HG03432 (cell line): ENCODE results near the gene JAM3.

ENCODE experiments used
- ATAC-seq: cut with Tn5 transposase; IDR thresholded peaks from one replicate; pipeline ENCODE4 v1.9.1; 2021; ENCODE audit warnings: mild to moderate bottlenecking, moderate library complexity; ENCODE audit not compliant: unreplicated experiment

The JAM3 gene

DNA sequence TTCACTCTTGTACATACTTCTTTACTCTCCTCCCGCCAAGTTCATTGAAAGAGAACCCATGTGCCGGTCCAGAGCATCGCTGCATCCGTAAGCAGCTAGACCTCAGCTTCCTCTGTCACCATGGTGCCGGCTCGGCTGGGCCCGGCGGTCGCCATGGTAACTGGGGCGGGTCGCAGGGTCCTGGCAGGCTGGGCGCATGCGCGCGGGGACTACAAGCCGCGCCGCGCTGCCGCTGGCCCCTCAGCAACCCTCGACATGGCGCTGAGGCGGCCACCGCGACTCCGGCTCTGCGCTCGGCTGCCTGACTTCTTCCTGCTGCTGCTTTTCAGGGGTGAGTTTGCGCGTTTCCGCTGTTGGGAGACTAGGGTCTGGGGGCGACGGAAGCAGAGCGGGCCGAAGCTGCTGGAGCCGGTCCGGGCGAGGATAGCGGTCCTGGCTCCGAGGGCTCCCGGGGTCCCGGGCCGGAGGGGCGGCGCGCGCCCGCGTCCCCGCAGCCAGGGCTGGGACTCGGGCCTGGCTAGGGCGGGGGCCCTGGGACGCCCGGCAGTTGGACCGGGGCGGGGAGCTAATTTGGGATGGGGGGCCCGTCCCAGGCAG lies at the start of gene JAM3:
TSS of gene JAM3 (plus strand) at position 244 of the 597 bp plus-strand sequence. CDS start at position 256, 12 bp downstream.
- ATAC-seq, result peak; percentile 90

DNA sequence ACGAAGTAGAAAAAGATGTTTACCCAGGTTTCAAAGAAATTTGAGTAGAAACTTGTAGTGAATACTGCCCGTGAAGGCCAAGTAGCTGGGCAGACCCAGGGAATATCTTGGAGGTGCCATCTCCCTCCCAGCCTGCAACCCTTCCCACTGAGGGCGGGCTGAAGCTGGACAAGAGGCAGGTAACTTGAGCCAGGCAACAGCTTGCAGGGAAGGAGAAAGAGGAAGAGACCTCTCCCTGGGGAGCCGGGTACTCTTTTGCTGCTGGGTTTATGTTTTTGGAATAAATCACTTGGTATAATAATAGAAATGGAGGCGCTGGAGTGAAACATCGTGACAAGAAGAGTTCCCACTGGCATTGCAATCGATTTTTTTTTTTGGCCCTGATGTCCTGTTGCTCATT lies 49.4 kb upstream of the JAM3 start:
- ATAC-seq, result no peak

DNA sequence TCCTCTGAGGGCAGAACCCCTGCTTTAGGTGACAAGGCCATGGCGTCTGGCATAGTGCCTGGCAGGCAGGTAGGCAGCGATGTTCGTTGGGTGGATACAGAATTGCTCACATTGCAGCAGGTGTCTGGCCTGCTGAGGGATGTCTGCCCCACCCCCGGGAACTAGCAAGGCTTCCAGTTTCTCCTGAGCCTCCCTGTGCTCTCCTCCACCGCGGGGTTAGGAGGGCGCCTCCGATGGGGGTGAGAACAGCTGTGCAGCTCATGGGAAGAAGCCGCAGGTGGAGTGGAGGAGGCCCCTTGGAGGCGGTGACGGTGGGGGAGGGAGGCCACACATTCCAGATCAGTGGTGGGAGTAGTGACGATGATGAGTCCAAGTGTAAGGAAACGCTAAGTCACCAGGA lies 48.3 kb upstream of the JAM3 start:
- ATAC-seq, result no peak

DNA sequence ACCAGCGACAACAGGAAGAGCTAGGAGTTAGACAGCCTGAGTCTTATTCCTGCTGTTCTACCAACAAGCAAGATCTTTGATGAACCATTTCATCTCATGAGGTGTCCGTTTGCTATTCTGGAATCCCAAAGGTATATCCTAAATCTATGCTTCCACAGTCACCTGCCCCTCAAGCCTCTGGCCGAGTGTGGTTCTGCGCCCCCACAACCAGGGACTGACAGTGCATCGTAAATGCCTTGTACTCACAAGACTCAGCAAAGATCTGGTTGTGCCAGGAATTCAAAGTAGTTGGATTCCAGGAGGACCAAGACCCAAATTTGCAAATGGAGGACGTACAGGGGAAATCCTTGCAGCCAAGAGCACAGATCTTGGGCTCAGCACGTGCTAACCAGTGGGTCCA lies 47.5 kb upstream of the JAM3 start:
- no peak for ATAC-seq

DNA sequence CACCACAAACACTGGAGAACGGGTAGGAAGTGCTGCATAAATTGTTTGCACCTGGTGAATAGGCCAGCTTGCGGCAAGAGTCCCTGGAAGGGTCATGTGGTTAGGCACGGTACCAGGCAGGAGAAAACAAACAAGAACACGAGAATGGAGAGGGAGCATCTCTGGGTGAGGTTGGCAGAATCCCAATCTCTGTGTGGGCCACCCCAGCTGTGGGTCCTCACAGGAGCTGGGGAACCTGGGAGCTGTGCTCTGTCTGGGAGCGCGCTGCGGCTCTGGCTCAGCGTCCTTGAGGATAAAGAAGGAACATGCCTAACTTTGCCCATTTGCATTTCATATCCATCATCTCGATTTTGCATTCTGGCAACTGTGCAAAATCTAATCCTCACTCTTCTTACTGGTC lies 46.1 kb upstream of the JAM3 start:
- no peak for ATAC-seq

DNA sequence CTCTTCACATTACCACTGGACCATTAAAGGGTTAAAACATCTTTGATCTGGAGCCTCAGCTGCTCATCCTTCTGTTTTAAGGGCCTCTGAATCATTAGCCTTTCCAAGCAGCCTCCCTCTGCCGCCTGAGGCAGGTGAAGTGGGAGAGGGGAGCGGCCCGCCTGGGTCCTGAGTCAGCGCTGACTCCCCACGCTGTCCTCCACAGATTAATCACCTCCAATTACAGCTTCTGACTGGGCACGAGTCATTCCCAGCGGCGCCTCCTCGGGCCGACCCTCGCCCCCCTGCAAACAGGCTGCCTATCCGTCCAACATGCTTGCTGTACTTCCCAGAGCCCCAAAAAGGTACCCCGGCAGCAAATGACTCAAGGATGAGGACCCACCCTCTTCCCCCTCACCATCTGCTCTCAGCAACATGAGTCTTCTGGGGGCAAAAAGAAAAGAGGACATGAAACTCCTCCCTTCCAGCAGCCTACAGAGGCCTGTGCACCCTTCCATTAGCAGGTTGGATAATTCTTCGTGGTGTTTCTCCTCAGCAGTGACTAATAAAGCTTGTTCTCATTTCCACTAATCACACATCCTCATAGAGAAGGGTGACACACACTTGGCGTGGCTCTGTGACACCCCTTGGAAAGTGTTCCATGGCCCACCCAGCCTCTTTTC lies 44.3 kb upstream of the JAM3 start:
- no peak for ATAC-seq

DNA sequence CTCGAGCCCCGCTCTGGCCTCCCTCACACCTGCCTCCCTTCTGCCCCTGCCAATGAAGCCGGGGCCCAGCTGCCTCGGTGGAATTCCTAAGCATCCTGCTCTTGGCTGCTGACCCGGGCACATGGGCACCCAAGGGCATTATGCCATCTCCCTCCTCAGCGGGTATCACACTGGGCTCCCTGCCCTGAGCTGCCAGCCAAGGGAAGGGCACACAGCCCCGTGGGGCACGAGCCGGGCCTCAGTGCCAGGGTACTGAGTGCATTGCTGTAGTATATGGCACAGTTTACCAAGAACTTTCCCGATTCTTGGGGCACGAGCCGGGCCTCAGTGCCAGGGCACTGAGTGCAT lies 43.8 kb upstream of the JAM3 start:
- ATAC-seq, result no peak

DNA sequence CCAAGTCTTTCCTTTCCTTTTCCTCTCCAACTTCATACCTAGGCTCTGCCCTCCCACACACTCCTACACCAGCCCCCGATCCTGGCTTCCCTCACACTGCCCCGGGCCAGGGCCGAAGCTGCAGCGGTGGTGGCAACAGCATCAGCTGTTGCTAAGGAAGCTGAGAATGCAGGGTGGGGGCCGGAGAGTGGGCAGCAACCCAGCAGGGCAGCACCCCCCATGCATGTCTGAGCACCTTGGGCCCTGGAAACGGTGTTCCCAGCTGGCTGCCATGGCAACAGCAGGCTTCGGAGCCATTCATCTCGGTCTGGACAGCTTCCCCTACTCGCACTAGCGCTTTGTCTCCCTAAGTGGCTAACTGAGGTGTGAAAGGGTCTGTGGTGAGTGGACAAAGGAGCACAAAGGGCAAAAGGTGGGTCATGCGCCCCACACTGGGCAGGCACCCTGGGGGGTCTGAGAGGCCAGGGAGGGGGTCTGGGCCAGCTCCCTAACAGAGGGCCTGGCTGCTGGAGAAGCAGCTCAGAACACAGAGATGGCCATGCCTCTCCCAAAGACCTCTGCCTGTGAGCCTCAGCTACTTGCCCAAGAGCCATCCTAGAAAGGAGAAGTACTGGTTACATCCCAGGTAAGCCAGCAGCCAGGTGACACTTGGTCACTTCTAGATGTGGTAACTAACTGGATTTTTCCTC lies 42.1 kb upstream of the JAM3 start:
- no peak for ATAC-seq

DNA sequence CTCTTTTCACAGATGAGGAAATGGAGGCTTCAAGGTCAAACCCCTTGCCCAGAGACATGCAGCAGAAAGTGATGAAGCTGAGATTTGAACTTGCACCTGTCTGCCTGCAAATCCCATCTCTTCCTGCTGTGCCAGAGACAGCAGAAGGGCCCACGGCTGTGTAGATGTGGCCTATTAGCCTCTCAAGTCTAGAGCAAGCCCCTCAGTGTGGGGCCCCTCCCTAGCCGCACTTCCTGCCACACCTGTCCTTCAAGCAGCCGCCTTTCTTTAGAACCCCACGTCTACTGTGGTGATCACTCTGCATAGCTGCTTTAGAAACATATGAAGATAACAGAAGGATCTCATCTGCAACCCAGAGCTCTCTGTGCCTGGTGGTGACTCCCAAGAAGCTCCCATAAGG lies 41.2 kb upstream of the JAM3 start:
- no peak for ATAC-seq

DNA sequence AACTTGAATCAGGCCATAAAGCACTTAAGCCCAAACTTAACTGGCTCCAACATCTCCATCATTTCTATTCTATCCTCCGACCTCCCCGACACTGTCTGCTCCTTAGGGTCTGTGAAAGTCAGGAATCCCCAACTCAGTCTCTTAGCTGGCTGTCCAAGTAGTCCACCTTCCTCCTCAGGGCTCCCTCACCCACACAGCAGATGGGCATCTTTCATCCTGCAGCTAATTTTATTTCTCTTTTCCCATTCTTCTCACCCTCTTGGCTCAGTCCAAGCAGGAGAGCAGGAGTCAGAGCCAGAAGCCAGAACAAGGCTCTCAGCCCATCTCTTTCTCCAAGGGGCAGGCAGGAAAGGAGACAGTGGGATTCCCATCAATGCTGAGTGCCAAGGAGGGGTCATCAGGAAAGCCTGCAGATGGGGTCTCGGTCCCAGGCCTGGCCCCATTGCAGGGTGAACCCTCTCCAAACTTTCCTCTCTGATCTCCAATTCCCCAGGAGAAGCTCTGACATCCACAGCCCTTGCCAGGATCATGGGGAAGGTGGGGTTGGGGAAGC lies 40.4 kb upstream of the JAM3 start:
- ATAC-seq, result no peak

DNA sequence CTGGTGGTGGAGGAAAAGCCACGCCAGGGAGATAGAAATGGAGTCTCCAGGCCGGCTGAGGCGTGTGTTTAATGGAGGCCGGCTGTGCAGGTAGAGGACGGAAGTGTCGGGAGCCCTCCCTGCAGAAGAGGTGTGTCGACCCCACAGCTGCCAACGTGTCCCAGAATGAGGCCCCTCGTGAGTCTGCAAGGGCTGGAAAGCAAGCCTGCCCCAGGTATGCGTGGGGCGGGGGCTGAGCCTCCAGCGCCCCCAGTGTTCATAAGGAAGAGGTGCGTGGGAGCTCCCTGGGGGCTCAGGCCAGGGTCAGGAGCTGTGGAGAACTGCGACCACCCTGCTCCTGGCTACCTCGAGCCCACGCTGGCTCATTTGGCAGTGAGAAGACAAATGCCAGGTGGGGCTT lies 38.0 kb upstream of the JAM3 start:
- ATAC-seq, result no peak

DNA sequence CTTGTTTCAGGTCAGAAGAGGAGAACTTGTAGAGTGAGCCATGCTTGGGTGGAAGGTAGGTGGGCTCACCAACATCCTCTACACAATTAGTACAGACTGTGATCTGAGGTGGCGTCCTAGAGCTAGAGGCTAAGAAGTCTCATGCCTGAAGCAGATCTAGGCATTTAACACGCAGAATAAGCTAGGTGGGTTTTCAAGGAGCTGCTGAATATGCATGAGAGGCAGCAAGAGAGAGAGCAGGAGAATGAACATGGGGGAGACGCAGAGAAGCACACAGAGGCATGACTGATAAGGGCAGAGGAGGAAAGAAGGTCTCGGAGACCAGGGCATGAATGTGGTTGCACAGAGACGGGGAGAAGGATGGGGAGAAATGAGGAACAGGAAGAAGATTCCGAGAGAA lies 36.8 kb upstream of the JAM3 start:
- no peak for ATAC-seq

DNA sequence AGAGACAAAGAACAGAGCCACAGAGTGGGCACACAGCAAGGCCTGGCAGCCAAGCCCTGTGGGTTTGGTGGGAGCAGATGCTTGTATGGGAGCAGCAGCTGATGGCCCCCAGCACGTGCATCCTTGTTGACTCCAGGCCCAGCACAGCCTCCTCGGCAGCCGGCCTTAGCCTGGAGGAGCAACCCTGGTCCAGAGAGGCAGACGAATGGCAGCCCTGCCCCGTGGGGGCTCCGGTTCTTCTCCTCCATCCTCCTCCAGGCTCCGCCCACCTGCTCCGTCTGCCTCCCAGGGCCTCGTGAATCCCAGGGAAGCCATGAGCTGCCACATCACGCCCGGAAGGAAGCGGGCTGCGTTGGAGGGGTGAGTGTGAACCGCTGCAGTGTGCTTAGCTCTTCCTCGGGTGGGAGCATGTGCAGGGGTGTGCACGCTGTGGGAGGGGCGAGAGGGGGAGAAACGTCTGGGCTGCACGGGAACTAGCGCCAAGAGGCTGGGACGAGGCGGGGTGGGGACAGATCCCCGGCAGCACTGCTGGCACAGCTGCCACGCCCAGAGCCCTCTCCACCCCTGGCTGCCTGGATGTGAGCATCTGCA lies 36.3 kb upstream of the JAM3 start:
- no peak for ATAC-seq

DNA sequence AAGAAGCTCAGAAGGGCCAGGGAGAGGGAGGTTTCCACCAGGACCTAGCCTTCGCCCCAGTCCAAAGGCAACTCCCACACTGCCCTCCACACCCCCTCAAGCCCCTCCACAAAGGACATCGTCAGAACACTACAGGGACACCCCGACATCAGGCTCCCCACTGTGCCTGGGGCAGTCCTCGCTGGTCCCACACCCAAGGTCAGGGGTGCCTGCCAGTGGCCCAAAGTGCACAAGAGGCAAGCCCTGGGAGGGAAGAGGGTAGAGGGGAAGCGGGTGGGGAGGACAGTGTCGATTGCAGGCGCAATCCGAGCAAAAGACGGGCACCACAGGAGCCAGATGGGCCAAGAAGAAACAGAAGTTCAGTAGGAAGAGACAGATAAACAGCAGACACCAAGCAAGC lies 35.6 kb upstream of the JAM3 start:
- no peak for ATAC-seq

DNA sequence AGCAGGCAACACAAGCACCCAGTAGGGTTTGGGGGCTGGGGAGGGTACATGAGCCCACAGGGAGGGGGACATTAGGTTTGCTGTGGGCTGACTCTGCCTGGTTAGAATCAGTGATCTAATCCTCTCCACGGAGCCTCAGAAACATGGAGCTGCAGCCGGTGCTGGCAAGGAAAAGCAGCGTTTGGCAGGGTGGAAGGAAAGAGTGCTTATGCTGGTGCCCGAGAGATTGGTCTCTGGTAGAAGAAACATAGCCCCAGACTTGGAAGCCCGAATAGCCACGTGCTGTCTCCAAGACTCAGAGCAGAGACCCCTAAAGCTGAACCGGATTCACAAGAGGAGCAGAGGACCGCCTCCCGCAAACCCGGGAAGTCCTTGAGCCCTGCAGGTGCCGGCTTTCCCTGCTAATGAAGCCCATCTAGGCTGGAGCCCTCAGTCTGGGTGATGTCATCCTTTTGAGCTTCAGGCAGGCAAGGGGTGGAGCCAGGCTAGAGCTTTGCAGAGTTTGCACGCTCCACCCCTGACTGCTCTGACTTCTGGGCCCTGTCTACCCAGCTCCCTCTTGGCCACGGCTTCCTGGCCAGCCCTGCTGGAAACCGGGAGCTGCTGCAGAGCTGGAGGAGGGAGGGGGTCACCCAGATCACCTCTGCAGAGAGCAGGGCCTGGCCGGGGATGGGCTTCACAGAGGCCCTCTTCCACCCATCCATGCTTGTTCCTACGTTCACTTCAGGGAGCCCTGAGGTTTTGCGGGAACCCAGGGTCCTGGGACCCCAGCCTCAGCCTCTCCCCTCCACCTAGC lies 35.0 kb upstream of the JAM3 start:
- ATAC-seq, result peak; percentile 69

DNA sequence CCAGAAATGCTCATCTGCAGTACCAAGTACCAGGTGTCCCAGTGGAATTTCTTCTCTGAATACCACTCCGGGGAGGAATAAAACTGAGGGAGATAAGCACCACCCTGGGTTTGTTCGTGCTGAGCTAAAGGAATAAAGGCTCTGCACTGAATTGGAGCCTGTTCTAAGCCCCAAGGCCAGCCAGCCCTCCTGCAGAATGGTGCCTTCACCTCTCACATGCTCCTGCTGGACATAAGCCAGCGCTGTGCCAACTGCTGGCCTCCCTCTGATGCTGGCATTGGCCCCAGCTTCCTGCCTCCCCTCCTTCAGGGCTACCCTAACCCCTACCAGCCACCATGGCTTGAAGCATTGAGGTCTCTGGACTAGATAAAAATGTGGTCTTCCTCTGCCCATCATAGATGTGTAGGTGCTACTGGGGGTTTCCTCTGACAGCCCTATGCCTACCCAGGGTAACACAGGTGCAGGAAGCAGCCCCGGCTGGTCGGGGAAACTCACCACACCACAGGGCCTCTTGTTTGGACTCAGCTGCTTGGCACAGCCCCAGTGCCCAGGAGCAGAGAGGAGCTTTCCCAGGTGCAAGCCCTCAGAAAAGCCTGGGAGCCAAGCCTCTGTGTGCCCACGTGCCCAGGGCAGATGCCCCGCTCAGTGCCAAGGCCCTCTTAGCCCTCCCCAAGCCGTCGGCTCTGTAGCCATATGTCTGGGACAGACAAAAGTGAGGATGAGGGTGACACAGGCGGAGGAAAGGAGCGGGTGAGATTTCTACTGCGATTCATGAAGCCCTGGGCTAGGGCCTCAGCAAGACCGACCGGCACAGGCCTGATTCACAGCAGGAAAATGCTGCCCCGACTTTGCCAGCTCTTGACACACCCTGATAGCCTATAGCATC lies 34.1 kb upstream of the JAM3 start:
- ATAC-seq, result no peak

DNA sequence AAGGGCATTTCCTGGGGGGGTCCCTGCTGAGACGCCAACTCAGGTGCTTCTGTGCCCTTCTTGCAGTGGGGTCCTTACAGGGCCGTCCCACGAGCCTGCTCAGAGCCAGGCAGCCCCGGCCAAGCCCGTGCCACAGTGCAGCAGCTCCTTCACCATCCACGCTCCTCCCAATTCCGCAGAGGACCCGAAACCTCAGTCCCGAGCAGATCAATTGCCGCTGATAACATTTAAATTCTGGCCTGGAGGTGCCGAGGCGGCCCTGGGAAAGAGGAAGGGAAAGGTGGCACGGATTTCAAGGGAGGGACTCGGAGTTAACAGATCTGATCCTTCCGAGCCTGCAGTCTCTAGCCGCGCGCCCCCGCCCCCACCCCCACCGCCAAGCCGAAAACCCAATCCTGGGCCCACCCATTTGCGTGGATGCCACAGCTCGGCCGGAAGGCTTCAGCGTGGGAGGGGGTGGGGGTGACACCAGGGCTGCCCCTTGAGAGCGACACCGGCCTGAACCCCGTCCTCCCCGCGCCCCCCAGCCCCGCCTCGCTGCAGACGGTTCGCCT lies 32.3 kb upstream of the JAM3 start:
- ATAC-seq, result no peak

DNA sequence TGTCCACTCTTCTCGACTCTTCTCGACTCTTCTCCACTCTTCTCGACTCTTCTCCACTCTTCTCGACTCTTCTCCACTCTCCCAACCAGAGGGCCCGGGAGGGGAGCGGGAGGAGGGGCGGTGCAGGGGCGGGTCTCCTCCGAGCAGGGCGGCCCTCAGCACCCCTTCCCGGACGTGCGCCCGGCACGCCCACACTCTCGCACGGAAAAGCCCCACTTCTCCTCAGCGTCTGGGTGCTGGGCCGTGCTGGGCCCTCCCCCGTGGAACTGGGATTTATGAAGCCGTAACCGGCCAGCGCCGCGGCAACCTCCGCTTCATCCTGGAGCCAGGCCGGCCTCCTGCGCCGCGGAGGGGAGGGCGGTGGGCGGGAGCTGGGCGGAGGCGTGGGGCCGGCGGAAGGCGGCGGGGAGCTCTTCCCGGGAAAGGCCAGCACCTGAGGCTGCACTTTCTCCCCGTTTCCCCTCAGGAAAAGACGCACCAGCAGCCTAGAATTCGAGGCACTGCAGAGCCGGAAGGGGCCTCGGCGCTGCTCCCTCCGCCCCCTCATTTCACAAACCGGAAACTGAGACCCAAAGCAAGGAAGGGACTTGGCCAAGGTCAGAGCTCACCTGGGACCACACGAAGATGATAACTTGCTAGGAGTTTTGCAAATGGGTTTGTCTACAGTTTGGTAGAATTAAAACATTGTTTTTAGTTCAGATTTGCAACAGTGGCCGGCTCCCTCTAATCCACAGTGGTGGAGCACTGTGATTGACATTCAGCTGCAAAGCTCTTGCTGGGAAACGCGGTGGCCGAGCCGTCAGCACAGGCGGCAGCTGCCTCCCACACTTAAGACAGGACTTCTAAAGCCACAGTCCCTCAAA lies 31.6 kb upstream of the JAM3 start:
- peak; percentile 66 for ATAC-seq
